Upper lobe of left lung (tissue), 6 donors: ENCODE data around the gene EFEMP2. TPM values are rescaled to one million over a fixed set of nuclear protein-coding genes. Genes with fewer than 3 reads are reported as not detected.

Experiments used
- ATAC-seq, 2 donors: fragments of 200-7000 bp; cut with Tn5 transposase; one replicate each; pipeline ENCODE4 v1.9.1; 2022; ENCODE audit warnings: mild to moderate bottlenecking in 2 of 2, moderate library complexity in 2 of 2; ENCODE audit not compliant: low FRiP score in 2 of 2
- DNase-seq, 2 donors: peaks; one replicate each; pipeline ENCODE4 v3.0.0-alpha.2; 2019 to 2020
- H3K27ac ChIP-seq, 4 donors: fragments of 200-600 bp; sonication (generic); one replicate each; pipeline ENCODE4 v1.5.1; 2016 to 2019
- H3K27me3 ChIP-seq, 4 donors: fragments of 200-600 bp; sonication (generic); one replicate each; pipeline ENCODE4 v1.5.1; 2017 to 2019
- H3K36me3 ChIP-seq, 4 donors: fragments of 200-600 bp; sonication (generic); one replicate each; pipeline ENCODE4 v1.5.1; 2016 to 2019
- H3K4me1 ChIP-seq, 4 donors: fragments of 200-600 bp; sonication (generic); one replicate each; pipeline ENCODE4 v1.5.1; 2018 to 2019
- H3K4me3 ChIP-seq, 4 donors: fragments of 200-600 bp; sonication (generic); one replicate each; pipeline ENCODE4 v1.5.1; 2017 to 2019; ENCODE audit warnings: mild to moderate bottlenecking in 2 of 4, moderate library complexity in 1 of 4
- H3K9me3 ChIP-seq, 4 donors: fragments of 200-600 bp; sonication (generic); one replicate each; pipeline ENCODE4 v1.5.1; 2018 to 2019
- EP300 ChIP-seq, 4 donors: sonication (generic); formaldehyde crosslinking; IDR thresholded peaks; one replicate each; pipeline ENCODE4 v1.5.1; 2017; ENCODE audit warnings: antibody characterized with exemption in 4 of 4, control low read depth in 2 of 4
- POLR2A ChIP-seq, 4 donors: fragments of 450-650 bp; IDR thresholded peaks; one replicate each; pipeline ENCODE4 v1.5.1; 2016 to 2017; ENCODE audit warnings: antibody characterized with exemption in 4 of 4, mild to moderate bottlenecking in 2 of 4
- POLR2AphosphoS5 ChIP-seq, 2 donors: sonication (generic); formaldehyde crosslinking; IDR thresholded peaks; one replicate each; pipeline ENCODE4 v1.5.1; 2017; ENCODE audit warnings: antibody characterized with exemption in 2 of 2
- WGBS, 2 donors: methylation state at CpG; one replicate each; pipeline ENCODE4 v1.1.5; 2017 to 2018; 5-methylcytosine and 5-hydroxymethylcytosine counted together
- total RNA-seq, 6 donors: library from RNA; depleted of rRNA in 4 of 6; stranded (reverse); fragments of >200 nt in 4 of 6; gene quantifications; one replicate each; pipeline versions ENCODE4 v1.1.0 to v1.2.1, GENCODE V29; 2016 to 2021
- TF ChIP-seq, protein P1 (sequence below), 6 experiments: fragments of 450-650 bp in 4 of 6; fragments of 200-600 bp in 2 of 6; sonication (generic) in 2 of 6; IDR thresholded peaks; one replicate each; pipeline ENCODE4 v1.5.1; 2016 to 2019; ENCODE audit warnings: antibody characterized with exemption in 6 of 6
- donor health status: DM: no; HTN: no; CAD: no; lungs with moderate emphysema.
- donor health status: DM: no; HTN: yes; CAD: no; lungs with severe emphysema.

EFEMP2 gene
- total RNA-seq, 6 donors from 2014 or later = 28.8 to 79.6 (median 65.3) TPM

- Histone ChIP-seq H3K27me3 (no peaks in the 10 kb centered on the region), H3K27ac (peak overlapping the region in 1 of 4 donors; percentile 14), H3K4me1 (peaks cover 18 to 34% (median 19%) of the 10 kb centered on the region in 4 donors), H3K36me3 (peaks cover 19 to 62% (median 52%) of the 10 kb centered on the region in 4 donors), H3K4me3 (no peak overlapping the region), H3K9me3 (peaks cover 0 to 7% (median 0%) of the 10 kb centered on the region in 4 donors)
- no peak for TF ChIP-seq EP300 (IDR thresholded peaks at IDR 0.05)
- TF ChIP-seq POLR2AphosphoS5 (IDR thresholded peaks at IDR 0.05) = no peak
- no peak for TF ChIP-seq POLR2A (IDR thresholded peaks at IDR 0.05)
- TF ChIP-seq, protein P1, sequence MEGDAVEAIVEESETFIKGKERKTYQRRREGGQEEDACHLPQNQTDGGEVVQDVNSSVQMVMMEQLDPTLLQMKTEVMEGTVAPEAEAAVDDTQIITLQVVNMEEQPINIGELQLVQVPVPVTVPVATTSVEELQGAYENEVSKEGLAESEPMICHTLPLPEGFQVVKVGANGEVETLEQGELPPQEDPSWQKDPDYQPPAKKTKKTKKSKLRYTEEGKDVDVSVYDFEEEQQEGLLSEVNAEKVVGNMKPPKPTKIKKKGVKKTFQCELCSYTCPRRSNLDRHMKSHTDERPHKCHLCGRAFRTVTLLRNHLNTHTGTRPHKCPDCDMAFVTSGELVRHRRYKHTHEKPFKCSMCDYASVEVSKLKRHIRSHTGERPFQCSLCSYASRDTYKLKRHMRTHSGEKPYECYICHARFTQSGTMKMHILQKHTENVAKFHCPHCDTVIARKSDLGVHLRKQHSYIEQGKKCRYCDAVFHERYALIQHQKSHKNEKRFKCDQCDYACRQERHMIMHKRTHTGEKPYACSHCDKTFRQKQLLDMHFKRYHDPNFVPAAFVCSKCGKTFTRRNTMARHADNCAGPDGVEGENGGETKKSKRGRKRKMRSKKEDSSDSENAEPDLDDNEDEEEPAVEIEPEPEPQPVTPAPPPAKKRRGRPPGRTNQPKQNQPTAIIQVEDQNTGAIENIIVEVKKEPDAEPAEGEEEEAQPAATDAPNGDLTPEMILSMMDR (IDR thresholded peaks at IDR 0.05) = no peak
- DNase-seq (no peak), ATAC-seq (no peak)
- whole genome bisulfite sequencing, 2 donors = 88 to 95% methylated on average over 4 to 6 of the region's 6 CpGs
Observed at GRCh38 chr11:65853246-65853979, 19.2 kb downstream of the EFEMP2 start.

- ATAC-seq = no peak
Observed at GRCh38 chr11:65852508-65853245, 19.9 kb downstream of the EFEMP2 start.

DNA sequence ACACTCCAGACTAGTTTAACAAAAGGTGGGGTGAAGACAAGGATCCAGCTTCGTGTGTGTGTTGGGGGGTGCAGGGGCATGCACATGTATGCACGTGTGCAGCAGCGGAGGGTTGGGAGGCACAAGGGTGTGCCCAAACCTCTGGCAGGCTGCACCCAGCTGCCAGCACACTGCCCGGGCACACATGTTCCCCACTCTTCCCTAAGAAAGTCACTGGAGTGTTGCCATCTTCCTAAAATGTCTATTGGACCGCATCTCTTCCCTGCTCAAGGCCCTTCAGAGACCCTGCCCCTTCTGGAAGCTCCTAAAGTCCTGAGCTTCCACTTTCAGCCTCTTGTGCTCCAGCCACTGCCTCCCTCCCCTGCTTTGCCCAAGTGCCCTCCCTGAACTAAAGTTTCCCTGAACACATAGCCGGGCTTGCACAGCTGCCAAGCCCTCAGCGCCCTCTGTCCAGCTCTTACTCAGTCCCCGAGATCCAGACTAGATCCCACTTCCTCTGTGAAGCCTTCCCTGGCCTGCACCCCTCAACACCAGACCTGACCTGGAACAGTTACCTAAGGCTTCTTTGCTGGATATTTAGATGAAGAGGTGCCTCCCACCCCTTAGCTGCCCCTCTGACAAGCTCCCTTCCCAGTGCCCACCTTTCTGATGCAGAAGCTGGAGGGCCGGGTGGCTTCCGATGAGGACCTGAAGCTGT, 20.6 kb downstream of the EFEMP2 start:
- H3K9me3 ChIP-seq = peaks cover 0 to 7% (median 0%) of the 10 kb centered on the region in 4 donors
- TF ChIP-seq POLR2AphosphoS5 (IDR thresholded peaks at IDR 0.05) = no peak
- TF ChIP-seq, protein P1 (IDR thresholded peaks at IDR 0.05) = no peak
- no peak for TF ChIP-seq POLR2A (IDR thresholded peaks at IDR 0.05)
- TF ChIP-seq EP300 (IDR thresholded peaks at IDR 0.05) = no peak
- peaks cover 19 to 62% (median 52%) of the 10 kb centered on the region in 4 donors for H3K36me3 ChIP-seq
- DNase-seq = no peak
- H3K4me1 ChIP-seq = peaks cover 18 to 34% (median 19%) of the 10 kb centered on the region in 4 donors
- H3K27ac ChIP-seq = no peak overlapping the region
- ATAC-seq = no peak
- H3K27me3 ChIP-seq = no peaks in the 10 kb centered on the region
- no peak overlapping the region for H3K4me3 ChIP-seq
- 89 to 93% methylated on average over 8 to 10 of the region's 10 CpGs for WGBS, 2 donors

More at GRCh38 chr11:65852508-65853245, 19.9 kb downstream of the EFEMP2 start:
- peak overlapping the region in 1 of 4 donors; percentile 14 for H3K27ac ChIP-seq
- no peak for TF ChIP-seq POLR2A (IDR thresholded peaks at IDR 0.05)
- TF ChIP-seq, protein P1 (IDR thresholded peaks at IDR 0.05) = no peak
- no peak for TF ChIP-seq POLR2AphosphoS5 (IDR thresholded peaks at IDR 0.05)
- TF ChIP-seq EP300 (IDR thresholded peaks at IDR 0.05) = no peak
- H3K36me3 ChIP-seq = peaks cover 19 to 62% (median 52%) of the 10 kb centered on the region in 4 donors
- peaks cover 0 to 7% (median 0%) of the 10 kb centered on the region in 4 donors for H3K9me3 ChIP-seq
- peak in 1 of 2 donors; percentile 85 for DNase-seq
- H3K4me3 ChIP-seq = no peak overlapping the region
- no peaks in the 10 kb centered on the region for H3K27me3 ChIP-seq
- peaks cover 18 to 34% (median 19%) of the 10 kb centered on the region in 4 donors for H3K4me1 ChIP-seq
- WGBS, 2 donors = 92 to 95% methylated on average over 9 to 33 of the region's 33 CpGs

GRCh38 chr11:65851083-65851579, 21.5 kb downstream of the EFEMP2 start:
- H3K9me3 ChIP-seq = peaks cover 0 to 7% (median 0%) of the 10 kb centered on the region in 4 donors
- peak in 1 of 2 donors; percentile 78 for DNase-seq
- peak; percentile 27 to 30 for ATAC-seq
- TF ChIP-seq, protein P1 (IDR thresholded peaks at IDR 0.05) = peak in 2 of 6 experiments; percentile 8 to 54
- TF ChIP-seq POLR2A (IDR thresholded peaks at IDR 0.05) = no peak
- 89 to 90% methylated on average over 9 to 14 of the region's 14 CpGs for WGBS, 2 donors
- H3K27me3 ChIP-seq = no peaks in the 10 kb centered on the region
- no peak overlapping the region for H3K4me3 ChIP-seq
- peaks cover 19 to 56% (median 52%) of the 10 kb centered on the region in 4 donors for H3K36me3 ChIP-seq
- H3K4me1 ChIP-seq = peaks cover 12 to 27% (median 14%) of the 10 kb centered on the region in 4 donors
- H3K27ac ChIP-seq = no peak overlapping the region
